ENCODE measurements around the gene HS2ST1.

DNA sequence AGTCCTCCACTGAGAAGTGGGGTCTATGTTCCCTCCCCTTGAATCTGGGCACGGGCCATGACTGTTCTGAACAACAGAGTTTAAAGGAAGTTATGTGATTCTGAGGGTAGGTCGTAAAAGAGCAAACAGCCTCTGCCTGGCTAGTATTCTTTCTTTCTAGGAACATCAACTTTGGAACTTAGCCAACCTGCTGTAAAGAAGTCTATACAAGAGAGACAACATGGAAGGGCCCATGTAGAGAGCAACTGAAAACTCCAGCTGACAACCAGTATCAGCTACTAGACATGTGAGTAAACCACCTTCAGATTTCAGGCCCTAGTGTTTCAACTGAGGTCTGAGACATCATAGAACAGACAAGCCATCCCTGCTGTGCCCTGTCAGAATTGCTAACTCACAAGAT lies 8.0 kb upstream of the HS2ST1 start:
- TF ChIP-seq CTCF (optimal IDR thresholded peaks at IDR 0.05 in 1 of 3, IDR thresholded peaks at IDR 0.05 in 1 of 3, conservative IDR thresholded peaks at IDR 0.05 in 1 of 3; ENCODE audit: extremely low read depth in 1 of 3, insufficient read depth in 2 of 3, low read length in 3 of 3), result no peak
- TF ChIP-seq EZH2 (IDR thresholded peaks at IDR 0.05; ENCODE audit: low read length), result no peak

Data from keratinocyte (primary cell).